ENCODE data around the gene RGS6. TPM values are rescaled to one million over a fixed set of nuclear protein-coding genes. Genes with fewer than 3 reads are reported as not detected.

The RGS6 gene
- total and polyA plus RNA-seq, 2 of the 4 experiments (the other 2 are of a cell fraction), result not detected

DNA sequence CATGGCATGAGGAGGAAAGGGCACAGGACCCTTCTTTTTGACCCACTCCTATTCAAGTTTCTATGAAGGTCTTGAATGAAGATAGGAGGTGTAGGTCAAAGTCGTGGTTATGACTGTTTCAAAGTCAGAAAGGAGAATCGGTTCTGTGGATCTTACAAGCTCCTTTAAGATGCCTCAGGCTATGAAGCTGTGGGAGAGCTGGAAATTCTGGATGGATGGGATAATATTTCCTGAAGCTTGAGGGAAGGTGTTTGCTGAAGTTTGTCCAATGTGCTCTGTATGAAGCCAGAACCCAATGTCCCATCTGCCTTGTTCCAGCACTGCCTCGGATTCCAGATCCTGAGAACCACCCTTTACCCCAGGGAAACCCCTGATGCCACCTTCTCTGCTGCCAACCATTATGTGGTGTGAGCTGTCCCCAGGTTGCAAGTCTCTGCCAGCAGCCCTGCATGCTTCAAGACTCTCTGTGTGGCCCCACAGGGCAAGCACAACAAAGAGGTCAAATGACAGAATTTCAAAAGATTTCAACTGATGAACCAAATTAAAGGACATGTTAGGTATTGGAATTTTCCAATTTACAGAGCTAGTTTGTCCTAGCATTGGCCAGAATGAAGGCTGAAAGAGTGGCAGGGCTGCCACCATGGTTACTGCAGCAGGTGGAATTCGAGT, 472.0 kb downstream of the RGS6 start:
- intact Hi-C loops (cut with micrococcal nuclease), result no loop called here
- CTCF ChIA-PET, result no interaction called here

More for the DNA sequence above, 472.0 kb downstream of the RGS6 start:
- no peak overlapping the region for H2AK5ac ChIP-seq (ENCODE audit: low read depth, low read length)
- TF ChIP-seq SMC3 (IDR thresholded peaks at IDR 0.05; ENCODE audit: low read depth, low read length), result no peak
- no peaks in the 10 kb centered on the region for H3K9me3 ChIP-seq (ENCODE audit: control insufficient read depth, insufficient read depth, low read length)
- H3K4me1 ChIP-seq (ENCODE audit: control insufficient read depth, insufficient read depth, low read length), result no peaks in the 10 kb centered on the region
- no peak overlapping the region for H3K27ac ChIP-seq (ENCODE audit: insufficient read depth, low read length)
- no peak overlapping the region for H2BK20ac ChIP-seq (ENCODE audit: low read depth, low read length)
- ATAC-seq (ENCODE audit: low read depth) (no peak), DNase-seq (no peak)
- H3K79me1 ChIP-seq (ENCODE audit: low read depth in 1 of 2, low read length in 2 of 2), result no peaks in the 10 kb centered on the region
- H3K36me3 ChIP-seq (ENCODE audit: control insufficient read depth, insufficient read depth, low read length), result no peaks in the 10 kb centered on the region
- WGBS, 2 experiments (ENCODE audit: extremely low coverage in 2 of 2, insufficient read length in 1 of 2), result no CpG with 5 or more reads among the region's 4 CpGs
- POLR2A ChIA-PET (ENCODE audit: unreplicated experiment), result no interaction called here
- H4K20me1 ChIP-seq (ENCODE audit: insufficient read depth, low read length), result no peaks in the 10 kb centered on the region
- H2AFZ ChIP-seq (replicated peaks; ENCODE audit: low read length, poor library complexity), result no peak overlapping the region
- no peak overlapping the region for H2BK120ac ChIP-seq (ENCODE audit: low read depth, low read length)
- H3K27me3 ChIP-seq (ENCODE audit: control insufficient read depth, insufficient read depth, low read length), result peaks cover 1% of the 10 kb centered on the region
- no peak overlapping the region for H2BK15ac ChIP-seq (ENCODE audit: low read depth, low read length)
- in situ Hi-C loops (cut with MboI; ENCODE audit: low sequenced_read_pairs) (no loop called here), dilution Hi-C loops (cut with HindIII; ENCODE audit: low sequenced_read_pairs, unreplicated experiment) (no loop called here)
- no peak overlapping the region for H3K4me2 ChIP-seq (ENCODE audit: low read depth, low read length)
- H4K8ac ChIP-seq (ENCODE audit: low read depth in 2 of 2, low read length in 2 of 2), result no peak overlapping the region
- BruUV-seq (replicated peaks), result no TSS peak
- H3K14ac ChIP-seq (replicated peaks; ENCODE audit: low read depth, low read length), result no peak overlapping the region
- no peak overlapping the region for H4K5ac ChIP-seq (ENCODE audit: low read depth, low read length)
- H3K9me1 ChIP-seq (ENCODE audit: insufficient read depth, low read length), result no peaks in the 10 kb centered on the region
- no peak overlapping the region for H4K91ac ChIP-seq (ENCODE audit: insufficient read depth, low read depth, low read length)
- H3K23ac ChIP-seq (ENCODE audit: low read depth, low read length), result no peak overlapping the region
- H2BK5ac ChIP-seq (ENCODE audit: low read depth, low read length, poor library complexity, severe bottlenecking), result no peak overlapping the region
- no peak overlapping the region for H3K4ac ChIP-seq (ENCODE audit: low read depth, low read length)
- no peak overlapping the region for H3K56ac ChIP-seq (ENCODE audit: extremely low read depth, insufficient read depth, low read length)
- no peak overlapping the region for H3K4me3 ChIP-seq (ENCODE audit: insufficient read depth, low read depth, low read length)
- H3K9ac ChIP-seq (ENCODE audit: low read depth, low read length), result no peak overlapping the region
- H3K18ac ChIP-seq (ENCODE audit: low read depth, low read length), result no peak overlapping the region
- H2AK9ac ChIP-seq (replicated peaks; ENCODE audit: low read depth, low read length, poor library complexity), result no peak overlapping the region
